Stimulated activated CD4-positive, alpha-beta T cell treated with anti-CD3 and anti-CD28 coated beads, Interleukin-1b, Interleukin-23, amount 100 ng/mL, for 4 hours (primary cell): Measurements from ENCODE around the gene ARID3B.

Experiments used
- DNase-seq, 2 donors: peaks; one replicate each; pipeline ENCODE4 v3.0.0-alpha.2; 2020; ENCODE audit warnings: low read depth in 2 of 2

The ARID3B gene

DNA sequence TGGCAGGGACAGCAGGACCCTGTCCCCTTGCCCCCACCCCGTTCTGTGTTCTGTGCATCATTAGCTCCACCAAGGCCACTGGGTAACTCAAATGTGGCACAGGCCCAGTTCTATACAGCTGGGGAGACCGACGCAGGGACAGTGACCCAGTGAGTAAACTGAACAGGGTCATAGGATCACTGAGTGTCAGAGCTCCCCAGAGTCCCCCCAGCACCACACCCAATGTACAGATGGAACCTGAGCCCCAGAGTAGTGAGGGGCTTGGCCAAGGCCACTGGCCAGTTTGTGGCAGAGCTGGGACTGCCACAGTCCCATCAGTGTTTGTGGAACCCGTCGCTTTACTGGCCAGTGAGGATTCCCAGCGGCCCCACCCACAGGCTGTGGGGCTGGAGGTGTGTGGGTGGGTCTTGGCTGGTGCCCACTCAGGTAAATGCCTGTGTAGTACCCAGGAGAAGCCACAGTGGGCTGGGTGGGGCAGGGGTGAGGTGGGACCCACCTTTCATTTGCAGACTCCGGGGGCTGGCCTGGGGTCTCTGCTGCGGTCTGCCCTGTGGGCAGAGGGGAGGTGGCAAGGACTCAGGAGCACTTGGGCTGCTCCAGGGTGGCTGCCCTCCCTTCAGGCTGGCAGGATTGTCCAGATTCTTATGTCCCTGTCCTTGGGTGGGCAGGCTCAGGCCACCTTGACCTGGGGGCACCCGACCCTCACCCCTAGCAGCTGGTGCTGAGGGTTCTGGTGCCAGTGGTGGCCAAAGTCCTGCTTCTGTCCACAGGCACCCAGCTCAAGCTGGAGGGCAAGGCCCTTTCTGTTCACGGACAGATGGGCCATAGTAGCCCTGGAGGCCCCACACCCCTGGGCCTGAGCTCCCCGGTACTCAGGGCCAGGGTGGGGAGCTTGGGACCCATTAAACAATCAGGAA, 63.0 kb downstream of the ARID3B start:
- DNase-seq = no peak

GRCh38 chr15:74604983-74605794, 64.2 kb downstream of the ARID3B start:
- no peak for DNase-seq

- no peak for DNase-seq
These were observed 64.8 kb downstream of the ARID3B start for GRCh38 chr15:74605795-74606150.

- no peak for DNase-seq
These were observed 67.8 kb downstream of the ARID3B start for GRCh38 chr15:74608786-74609185.

DNA sequence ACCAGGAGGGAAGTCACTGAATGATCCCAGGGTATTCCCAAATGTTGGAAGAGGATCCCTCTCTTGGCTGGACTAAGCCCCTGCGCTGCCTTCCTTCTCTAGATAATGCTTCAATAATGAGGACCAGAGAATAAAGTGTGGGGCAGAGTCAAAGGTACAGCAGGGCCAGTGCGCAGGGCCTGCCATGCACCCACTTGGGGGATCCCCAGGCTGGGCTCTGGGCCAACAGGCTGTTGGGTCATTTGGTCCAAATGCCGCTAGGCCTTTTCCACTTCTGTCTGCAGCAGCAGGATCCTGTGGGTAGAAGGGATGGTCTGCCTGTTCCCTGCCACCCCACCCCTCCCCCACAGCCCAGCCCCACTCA, 68.9 kb downstream of the ARID3B start:
- no peak for DNase-seq

- no peak for DNase-seq
These were observed 69.4 kb downstream of the ARID3B start for GRCh38 chr15:74610302-74610951.

DNA sequence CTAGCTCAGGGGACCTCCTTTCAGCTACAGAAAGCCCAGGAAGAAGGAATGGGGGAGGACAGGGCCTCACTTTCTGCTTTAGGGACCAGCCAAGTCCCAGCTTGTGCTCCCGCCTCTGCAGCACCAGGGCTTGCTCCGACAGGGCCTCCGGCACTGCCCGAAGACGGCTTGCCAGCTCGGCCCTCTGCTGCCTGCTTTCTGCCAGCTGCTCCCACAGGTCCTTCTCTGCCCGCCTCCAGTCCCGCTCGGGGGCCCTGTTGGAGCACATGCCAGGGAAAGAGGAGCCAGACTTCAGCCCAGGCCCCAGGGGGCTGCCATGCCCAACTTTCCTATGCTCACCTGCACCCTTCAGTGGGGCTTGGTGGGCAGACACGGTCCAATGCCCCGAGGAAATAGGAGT, 70.3 kb downstream of the ARID3B start:
- no peak for DNase-seq

DNA sequence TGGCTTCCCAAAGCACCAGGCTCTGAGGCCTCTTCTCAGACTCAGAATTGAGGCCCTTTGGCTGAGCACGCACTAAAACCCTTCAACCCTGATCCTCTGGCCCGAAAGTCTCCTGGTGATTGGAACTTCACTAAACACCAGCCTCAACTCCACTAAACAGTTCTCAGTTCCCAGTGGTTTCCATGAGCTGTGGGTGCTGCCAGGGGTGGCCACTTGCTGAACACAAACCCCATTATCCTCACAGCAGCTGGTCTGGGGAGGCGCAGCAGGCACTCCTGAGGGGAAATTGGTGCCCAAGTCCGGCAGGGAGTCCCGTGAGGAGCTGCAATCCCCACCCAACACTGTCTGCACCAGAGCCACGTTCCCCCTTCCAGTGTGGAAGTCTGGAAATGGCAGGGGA, 70.8 kb downstream of the ARID3B start:
- no peak for DNase-seq

DNA sequence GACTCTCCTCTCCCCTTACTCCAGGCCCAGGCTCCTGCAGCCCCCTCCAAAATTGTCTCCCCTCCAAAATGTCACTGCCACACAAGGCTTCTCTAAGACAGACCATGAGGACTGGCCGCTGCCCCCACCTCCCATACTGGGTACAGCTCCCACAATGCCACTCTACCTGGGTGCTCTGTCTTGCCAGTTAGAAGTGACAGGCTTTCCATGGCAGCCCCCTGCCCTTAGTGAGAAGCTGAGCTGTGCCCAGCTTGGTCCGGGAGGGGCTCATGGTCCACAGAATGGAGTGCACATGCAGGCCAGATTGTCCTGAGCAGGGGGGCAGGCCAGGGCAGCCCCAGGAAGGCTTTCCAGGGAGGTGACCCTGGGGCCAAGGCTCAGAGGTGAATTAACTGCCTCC, 71.7 kb downstream of the ARID3B start:
- DNase-seq = no peak

- DNase-seq = no peak
These were observed 72.3 kb downstream of the ARID3B start for GRCh38 chr15:74613089-74613952.

- no peak for DNase-seq
These were observed 73.1 kb downstream of the ARID3B start for GRCh38 chr15:74613953-74614743.

DNA sequence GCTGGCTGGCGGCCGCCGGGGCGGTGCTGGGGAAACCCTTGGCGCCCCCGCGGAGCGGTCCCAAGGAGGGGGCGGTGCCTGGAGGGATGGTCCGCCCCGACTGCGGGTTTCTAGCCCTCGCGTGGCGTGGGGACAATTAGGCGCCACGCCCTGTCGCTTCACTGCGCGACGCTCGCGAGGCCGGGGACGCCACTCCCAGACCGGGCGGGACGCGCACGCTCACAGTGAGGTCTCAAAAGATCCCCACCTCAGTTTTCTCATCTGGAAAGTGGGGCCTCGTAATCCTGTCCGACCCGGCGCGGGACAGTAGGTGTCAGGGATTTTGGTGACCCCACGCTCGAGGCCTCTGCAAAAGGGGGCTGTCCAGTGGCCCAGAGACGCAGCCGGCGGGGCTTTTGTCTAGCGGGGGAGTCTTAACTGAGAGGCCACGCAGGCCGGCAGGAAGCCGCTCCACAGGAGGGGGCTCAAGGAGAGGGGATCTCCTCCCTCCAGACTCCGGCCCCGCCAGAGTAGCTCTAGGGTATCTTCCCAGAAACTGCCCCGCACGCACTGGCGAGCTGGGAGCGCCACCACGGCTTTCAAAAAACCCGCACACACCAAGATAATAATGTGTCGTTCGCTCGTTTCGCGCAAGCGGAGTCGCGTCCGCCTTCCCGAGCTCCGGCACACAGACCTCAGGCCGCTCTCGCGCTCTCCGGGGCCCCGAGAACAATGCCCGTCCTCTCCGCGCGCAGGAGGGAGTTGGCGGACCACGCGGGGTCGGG, 73.9 kb downstream of the ARID3B start:
- DNase-seq = peak; percentile 81 to 85

GRCh38 chr15:74615508-74616365, 74.7 kb downstream of the ARID3B start, which contains the start of gene CLK3:
Gene CLK3 (plus strand): TSS chr15:74615836. CDS start chr15:74619197, 3,361 bp downstream.
- peak; percentile 95 to 98 for DNase-seq

- peak; percentile 39 to 49 for DNase-seq
These were observed 75.4 kb downstream of the ARID3B start for GRCh38 chr15:74616366-74616939.

DNA sequence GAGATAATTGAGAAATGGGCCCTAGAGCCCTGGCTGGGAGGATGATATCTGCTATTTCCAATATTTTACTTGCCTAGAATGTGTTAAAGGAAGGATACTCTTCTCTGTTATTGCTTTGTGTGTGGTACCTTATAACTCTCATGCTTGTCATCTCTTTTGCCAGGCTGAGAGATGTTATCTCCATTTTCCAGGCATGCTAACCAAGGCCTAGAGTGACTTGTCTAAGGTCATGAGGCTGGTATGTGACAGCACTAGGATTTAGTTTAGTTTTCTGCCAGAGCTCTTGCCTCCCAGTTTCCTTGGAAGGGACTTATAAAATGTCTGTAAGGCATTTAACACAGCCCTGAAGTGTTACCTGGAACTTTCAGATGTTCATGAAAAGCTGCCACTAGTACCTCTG, 76.0 kb downstream of the ARID3B start:
- no peak for DNase-seq

- no peak for DNase-seq
These were observed 78.0 kb downstream of the ARID3B start for GRCh38 chr15:74618841-74619596.

DNA sequence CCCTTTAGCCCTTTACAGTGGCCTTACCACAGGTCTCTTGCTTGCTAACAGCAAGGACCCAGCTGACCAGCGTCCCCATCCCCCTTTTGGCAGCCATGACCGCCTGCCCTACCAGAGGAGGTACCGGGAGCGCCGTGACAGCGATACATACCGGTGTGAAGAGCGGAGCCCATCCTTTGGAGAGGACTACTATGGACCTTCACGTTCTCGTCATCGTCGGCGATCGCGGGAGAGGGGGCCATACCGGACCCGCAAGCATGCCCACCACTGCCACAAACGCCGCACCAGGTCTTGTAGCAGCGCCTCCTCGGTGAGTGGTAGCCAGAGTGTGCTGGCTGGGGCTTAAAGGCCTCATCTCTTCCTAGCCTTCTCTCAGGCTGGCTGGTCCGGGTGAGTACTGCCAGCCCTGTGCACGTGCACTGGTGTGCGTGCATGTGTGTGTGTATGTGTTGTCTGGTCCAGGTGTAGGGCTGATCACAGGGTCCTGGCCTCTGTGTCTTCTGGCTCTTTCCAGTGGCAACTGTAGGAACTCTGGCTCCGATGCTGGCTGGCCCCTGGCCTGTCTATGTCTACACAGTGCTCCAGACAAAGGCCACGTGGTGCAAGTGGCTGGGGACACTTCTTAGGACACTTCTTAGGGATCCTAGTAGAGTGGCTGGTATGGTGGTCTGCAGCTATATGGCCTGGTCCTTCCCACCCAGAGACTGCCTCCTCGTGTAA, 79.1 kb downstream of the ARID3B start:
- DNase-seq = no peak
